ENCODE data around the gene WNK2.

- TF ChIP-seq, protein P1, sequence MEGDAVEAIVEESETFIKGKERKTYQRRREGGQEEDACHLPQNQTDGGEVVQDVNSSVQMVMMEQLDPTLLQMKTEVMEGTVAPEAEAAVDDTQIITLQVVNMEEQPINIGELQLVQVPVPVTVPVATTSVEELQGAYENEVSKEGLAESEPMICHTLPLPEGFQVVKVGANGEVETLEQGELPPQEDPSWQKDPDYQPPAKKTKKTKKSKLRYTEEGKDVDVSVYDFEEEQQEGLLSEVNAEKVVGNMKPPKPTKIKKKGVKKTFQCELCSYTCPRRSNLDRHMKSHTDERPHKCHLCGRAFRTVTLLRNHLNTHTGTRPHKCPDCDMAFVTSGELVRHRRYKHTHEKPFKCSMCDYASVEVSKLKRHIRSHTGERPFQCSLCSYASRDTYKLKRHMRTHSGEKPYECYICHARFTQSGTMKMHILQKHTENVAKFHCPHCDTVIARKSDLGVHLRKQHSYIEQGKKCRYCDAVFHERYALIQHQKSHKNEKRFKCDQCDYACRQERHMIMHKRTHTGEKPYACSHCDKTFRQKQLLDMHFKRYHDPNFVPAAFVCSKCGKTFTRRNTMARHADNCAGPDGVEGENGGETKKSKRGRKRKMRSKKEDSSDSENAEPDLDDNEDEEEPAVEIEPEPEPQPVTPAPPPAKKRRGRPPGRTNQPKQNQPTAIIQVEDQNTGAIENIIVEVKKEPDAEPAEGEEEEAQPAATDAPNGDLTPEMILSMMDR (conservative IDR thresholded peaks at IDR 0.05 in 1 of 2, IDR thresholded peaks at IDR 0.05 in 1 of 2; ENCODE audit: extremely low read depth in 1 of 2, insufficient read depth in 1 of 2, low read depth in 1 of 2, low read length in 2 of 2): no peak
- no peak for TF ChIP-seq EZH2 (IDR thresholded peaks at IDR 0.05; ENCODE audit: borderline replicate concordance, low read length)
Measured at GRCh38 chr9:93254061-93254481, 70.1 kb downstream of the WNK2 start.

Data from mammary epithelial cell (primary cell).